AG08396 (cell line): ENCODE measurements around the gene BCR.

Source experiments
- DNase-seq: peaks from one replicate; pipeline ENCODE4 v3.0.0; 2012; ENCODE audit warnings: low spot score, mixed read lengths

Gene BCR

DNA sequence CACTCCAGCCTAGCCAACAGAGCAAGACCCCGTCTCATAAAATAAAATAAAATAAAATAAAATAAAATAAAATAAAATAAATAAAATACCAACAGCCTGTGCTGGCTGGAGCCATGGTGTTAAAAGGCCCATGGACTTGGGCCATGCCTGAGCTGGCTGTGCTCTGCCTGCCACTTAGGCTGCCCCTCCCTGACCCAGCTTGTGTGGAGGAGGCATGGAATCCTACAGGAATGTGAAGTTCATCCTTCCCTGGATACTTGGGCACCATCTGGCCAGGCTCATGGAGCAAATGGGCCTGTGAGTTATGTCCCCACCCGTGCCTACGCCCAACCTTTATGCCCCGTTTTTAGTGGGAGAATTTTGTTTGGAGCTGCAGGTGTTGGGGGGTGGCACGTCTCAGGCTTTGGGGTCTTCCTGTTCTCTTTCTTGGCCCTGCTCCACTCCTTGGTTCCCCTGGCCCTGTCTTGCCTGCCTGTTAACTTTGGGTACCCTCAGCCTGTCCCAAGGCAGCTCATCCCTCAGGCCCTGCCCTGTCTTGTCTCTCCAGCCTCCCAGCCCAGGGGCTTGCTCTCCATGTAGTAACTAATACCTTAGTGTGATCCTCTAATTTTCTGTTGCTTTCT, 51.3 kb downstream of the BCR start:
- no peak for DNase-seq

DNA sequence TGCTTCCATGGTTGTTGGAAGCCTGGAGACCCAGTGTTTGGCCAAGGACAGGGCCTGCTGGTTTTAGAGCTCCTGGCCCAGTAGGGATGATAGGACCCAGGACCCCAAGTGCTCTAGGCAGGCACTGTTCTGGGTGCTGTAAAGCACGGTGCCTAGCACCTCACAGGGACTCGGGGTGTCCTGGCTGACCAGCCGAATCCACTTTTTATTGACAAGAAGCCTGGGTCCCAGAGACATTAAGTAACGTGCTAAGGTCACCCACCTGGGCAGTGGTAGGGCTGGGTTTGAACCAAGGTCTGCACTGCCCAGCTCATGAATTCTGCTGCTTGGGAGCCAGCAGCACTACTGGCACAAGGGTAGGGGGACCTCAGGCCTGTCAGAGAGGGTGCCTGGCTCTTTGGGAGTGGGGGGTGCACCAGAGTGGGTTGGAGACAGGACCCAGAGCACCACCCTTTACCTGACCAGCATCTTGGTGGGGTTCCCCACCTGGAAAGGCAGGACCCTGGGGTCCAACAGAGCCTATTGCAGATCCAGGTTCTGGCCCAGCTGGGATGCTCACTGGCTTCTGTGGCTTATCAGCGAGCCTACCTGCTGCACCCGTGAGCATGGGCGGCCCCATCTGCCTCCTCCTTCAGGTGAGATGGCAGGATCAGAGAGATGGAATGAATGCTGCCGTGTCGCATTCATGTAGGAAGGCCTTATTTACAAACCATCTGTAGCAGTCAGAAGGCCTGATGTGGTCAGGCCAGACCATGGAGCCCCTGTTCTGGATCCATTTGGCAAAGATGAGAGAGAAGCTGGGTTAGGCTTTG, 52.0 kb downstream of the BCR start:
- no peak for DNase-seq

DNA sequence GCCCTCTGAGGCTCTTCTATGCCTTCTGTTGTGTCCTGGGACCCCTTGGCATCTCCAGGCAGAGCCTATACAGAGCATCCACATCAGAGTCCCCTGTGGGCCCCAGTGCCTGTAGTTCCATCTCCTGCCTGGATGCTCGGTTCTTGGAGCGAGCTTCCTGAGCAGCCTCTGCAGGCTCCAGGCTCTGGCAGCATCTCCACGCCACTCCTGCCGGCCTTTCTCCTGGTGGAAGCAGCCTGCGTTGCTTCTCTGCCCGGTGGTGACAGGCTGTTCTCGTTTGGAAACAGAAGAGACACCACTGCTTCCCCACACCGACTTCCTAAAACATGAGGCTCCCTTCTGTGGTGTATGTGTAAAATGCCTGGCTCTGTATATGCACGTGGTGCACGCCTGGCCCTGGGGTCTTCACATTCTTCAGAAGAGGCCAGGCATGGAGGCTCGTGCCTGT, 52.8 kb downstream of the BCR start:
- no peak for DNase-seq

DNA sequence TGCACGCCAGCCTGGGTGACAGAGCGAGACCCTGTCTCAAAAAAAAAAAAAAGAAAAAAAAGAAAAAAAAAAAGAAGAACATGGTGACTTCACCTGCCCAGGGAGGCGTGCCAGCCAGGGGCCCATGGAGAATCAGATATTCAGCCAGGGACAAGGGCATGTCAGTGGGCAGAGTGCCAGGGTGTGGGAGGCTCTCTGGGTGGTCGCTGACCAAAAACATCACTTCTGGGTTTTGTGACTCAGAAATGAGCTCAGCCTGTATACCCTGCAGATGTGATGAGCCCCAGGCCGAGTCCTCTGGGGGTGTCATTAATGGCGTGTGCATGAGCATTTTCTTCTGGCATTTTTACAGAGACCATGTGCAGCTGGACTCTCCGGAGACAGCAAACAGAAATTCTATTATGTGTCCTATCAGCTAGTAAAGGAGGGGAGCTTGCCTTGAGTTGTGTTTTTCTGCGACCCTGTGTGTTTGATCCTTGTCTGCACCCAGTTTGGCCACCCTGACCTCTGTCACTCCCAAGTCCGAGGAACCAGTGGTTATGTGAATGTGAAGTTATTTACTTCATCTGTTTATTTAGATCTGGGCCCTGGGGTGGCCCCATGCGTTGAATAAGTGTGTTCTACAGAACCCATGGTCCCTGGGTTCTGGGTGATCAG, 53.6 kb downstream of the BCR start:
- no peak for DNase-seq

DNA sequence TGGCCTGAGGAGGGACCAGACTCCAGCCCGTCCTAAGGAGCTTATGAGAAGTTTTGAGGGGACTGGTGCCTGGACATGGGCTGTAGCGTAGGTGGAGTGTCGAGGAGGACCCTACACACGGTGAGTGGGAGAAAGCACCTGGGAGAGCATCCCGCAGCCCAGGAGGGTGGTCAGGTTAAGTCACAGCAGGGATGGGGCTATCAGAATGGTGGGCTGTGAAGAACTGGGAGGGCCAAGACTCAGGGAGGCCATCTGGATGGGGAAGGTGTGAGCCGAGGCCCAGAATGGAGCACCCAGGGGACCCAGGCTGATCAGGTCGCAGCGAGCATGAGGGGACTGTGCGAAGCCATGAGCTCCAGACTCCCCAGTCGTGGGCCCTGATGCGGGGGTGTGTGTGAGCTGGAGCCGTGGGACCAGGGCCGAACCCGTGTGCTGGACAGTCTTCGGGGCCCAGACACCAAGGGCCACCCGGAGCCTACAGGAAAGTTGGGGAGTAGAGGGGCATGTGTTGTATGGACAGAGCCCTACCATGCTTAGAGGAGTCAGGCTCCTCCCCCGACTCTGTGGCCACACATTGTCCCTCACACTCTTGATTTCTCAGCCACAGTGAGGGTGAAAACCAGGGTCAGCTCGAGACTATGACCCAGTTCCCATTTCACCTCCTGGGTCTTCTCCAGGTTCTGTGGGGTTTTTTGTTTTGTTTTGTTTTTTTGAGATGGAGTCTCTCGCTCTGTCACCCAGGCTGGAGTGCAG, 54.3 kb downstream of the BCR start:
- DNase-seq = no peak

DNA sequence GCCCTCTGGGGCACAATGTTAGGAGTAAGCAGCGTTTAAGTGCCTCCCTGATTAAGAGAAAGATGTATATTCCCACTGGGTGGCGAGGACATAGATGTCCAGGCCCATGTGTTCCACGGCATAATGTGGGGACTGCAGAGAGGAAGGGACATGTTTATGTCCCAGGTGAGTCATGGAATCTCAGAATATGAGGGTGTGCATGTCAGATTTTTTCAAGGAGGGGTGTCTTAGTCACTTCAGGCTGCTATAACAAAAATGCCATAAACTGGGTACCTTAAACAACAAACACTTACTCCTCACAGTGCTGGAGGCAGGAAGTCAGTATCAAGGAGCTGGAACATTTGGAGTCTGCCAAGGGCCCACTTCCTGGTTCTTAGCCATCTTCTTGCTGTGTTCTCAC, 55.1 kb downstream of the BCR start:
- DNase-seq = no peak

DNA sequence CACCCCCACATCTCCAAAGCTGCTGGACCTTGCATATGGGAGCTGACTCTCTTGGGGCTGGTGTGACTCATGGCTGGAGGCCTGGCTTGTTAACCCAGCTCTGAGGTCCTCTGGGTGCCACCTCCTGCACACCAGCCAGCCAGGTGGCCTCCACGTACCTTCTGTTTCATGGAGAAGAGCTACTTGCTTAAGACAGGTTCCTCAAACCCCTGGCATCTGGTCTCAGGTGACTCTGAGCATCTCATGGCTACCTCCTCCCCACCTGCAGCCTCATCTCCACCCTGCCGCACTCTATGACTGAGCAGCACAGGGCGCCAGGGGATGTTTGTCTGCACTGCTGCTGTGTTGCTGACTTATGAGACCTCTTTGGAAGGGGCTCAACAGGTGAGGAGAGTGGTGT, 55.7 kb downstream of the BCR start:
- DNase-seq = no peak

DNA sequence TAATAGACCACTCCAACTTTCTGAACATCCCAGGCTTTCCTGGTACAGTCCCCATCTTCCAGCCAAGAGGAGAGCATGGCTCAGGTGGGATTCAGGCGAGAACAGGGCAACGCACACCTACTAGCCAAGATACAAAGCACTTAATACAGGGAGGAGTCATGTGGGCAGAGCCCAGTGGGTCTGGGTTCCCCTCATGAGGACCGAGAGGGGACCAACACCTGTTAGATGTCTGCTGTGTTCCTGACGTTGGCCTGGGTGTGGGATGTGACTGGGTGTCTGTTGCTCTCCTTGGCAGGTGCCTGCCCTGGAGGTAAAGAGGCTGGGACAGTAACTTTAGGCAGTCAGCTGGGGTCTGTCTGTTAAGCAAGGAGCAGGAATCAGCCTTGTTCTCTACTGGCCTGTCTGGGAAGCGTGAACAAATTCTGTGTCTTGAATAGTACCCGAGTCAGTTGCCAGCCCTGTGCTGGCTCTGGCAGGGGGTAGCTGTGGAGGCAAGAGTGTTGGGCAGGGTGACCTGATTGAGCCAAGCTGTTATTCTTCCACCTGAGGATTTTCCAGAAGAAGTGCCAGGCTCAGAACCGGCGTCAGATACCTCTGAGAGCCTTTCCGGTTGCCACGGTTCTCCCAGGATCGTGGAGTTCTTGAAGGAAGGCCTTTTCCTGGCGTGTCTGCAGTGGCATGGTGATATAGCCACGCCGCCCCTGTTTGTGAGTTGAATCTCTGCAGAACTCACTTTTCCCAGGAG, 56.3 kb downstream of the BCR start:
- no peak for DNase-seq

DNA sequence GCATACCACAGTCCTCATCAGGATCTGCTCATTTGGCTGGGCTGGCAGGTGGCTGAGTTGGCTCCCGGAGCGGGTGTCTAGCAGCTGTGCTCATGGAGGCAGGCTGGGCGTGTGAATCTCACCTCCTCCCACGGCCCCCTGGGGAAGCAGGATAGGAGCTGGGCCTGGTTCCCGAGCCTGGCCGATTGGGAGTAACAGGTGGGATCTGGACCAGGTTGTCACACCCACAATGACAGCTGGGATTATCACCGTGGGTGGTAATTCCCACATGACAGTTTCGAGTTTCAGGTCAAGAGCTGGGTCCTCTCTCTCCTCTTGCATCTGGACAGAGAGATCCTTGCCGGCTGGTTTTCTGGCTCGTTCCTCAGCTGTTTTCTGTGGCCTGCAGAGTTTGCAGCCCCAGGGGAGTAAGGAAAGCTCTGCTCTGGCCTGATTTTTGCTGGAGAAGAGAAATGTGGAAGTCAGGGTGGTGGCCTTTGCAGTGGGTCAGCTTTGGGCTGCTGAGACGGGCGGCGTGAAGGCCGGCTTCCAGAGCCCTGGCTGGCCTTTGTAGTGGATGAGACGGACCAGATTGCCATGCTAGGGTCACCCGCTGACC, 57.0 kb downstream of the BCR start:
- DNase-seq = no peak

DNA sequence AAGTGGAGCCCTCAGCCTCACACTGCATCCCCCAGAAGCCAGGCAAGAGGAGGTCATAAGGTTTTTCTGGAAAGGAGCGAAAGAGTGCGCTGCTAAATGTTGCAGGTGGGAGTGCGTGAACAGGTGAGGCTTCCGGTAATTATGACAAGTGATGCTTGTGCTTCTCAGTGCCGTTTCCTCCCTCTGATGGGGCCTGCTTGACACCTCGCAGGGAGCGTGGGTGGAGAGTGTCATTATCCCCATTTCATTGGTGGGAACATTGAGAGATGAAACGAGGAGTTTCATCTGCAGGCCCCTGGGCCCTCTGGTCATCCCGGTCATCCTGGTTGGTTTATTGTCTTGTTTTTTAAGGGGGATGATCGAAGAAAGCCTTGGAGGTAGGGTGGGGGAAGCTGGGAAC, 57.5 kb downstream of the BCR start:
- no peak for DNase-seq

DNA sequence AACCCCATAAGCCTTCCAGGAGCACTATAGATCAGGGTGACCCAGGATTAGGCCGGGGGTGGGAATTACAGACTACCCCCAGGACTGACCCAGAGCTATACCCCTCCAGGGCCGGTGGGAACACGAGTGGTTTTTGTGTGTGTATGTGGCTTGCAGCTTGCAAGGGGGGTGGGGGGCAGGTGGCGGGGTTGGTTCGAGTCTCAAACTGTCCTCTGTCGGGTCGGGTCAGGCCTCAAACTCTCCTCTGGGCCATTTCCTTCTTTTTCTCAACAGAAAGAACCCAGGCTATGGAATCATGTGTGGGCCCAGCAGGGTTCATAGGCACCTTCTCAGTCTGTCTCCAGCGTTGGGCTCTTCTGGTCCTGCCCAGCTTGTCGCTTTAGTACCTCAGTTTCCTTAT, 58.4 kb downstream of the BCR start:
- no peak for DNase-seq

DNA sequence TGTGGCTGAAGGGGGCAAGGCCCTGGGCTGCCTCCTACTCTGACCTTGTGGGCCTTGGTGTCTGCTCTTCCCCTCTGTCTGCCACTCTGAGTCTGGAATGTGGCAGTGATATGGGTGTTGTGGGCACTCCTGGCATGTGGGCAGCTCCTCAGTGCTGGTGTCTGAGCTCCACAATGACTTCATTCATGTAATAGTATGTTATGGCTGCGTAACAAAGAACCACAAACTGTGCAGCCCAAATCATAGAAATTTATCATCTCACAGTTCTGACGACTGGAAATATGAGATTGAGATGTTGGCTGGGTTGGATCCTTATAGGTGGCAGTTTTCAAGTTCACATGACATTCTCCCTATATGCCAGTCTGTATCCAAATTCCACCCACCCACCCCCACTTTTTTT, 59.1 kb downstream of the BCR start:
- no peak for DNase-seq

DNA sequence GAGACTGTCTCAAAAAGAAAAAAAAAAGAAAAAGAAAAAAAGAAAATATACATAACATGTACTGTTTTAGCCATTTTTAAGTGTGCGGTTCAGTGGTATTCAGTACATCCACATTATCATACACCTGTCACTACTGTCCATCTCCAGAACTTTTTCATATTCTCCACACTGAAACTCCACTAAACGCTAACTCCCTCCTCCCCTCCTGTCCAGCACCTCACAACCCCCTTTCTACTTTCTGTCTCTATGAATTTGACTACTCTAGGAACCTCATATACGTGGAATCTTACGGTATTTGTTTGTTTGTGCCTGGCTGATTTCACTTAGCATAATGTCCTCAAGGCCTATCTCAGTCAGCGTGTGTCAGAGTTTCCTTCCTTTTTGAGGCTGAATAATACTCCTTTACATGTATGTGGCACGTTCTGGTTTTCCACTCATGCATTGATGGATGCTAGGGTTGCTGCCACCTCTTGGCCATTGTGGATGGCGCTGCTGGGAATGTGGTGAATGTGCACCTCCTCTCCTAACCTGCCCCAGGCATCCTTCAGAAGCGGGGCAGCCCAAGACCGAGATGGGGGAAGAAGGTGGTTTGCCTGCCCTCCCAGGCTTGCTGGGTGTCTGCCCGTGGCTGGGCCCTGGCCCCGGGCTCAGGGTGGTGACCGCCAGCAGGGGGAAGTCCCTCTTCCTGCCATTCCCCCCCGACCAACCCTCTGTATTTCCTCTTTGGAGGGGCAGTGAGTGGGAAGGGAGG, 60.5 kb downstream of the BCR start:
- DNase-seq = no peak

DNA sequence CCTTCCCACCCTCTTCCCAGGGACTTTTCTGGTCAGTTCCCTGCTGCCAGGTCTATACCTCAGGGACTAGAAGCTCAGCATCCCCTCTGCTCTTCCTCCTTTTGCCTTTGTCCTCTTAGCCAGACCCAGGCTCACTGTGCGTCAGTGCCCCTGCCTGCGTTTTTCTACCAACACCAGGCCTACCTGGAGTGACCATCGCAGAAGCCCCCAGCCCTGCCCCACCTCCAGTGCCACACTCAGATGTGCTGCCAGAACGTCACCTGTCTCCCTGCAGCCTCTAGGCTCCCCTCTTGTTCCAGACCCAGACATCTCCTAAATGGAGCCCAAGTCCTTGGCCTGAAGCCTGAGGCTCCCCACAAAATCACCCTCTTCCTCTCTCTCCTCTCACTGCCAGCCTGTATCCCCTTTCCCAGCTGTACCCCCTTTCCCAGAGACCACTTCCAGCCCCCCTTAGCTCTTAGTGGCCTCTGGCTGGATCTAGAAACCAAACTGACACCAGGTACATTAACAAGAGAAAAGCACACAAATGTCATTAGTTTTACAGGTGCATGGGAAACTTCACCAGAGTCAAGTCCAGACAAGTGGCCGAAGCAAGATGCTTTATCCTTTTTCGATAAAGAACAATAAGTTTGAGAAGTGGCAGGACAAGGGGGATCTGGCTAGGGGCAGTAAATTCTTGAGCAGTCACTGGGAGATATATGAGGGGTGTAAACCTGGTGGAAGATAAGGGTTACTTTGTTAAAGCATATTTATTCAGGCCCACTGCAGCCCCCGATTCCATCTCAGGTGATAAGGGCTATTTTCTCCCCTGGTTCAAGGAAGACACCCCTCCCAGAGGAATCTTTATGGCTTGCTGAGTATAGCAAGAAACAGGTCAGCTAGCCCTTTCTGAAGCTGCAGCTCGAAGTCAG, 61.5 kb downstream of the BCR start:
- DNase-seq = no peak

DNA sequence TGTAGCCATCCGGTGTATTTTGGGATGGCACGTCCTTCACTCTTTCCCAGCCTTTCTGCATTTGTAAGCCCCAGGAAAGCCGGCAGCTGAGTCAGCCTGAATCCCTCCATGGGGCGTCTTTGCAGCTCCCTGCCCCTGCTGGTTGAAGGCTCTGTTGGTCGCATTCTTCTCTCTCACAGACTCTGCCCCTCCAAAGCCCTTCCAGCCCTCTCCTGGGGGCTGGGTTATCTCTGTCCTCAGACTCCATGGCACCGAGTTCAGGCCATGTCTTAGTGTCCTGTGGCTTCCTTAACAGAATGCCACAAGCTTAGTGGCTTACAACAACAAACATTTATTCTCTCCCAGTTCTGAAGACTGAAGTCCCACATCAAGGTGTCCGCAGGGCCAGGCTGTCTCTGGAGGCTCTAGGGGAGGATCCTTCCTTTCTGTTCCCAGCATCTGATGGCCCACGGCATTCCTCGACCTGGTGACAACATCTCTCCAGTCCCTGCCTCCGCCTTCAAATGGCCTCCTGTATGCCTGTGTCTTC, 62.2 kb downstream of the BCR start:
- DNase-seq = no peak

DNA sequence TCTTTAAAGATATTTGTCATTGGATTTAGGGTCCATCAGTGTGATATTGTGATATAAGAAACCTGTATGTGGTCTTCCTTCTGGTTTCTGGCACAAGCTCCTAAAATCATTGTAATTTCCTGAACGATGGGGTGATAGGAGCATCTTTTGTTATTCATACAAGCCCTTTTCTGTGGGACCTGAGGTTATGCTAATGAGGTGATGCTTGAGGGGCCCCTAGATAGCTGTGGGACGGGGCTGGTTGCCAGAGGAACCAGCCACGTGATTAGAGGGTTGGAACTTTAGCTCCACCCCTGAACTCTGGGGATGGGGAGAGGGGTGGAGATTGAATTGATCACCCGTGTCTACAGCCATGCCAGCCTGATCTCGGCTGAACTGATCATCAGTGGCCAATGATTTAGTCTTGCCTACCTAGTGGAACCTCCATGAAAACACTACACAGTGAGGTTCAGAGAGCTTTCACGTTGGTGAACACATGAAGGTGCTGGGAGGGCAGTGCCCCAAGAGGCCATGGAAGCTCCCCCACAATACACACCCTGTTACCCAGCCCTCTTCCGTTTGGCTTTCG, 62.8 kb downstream of the BCR start:
- DNase-seq = no peak

DNA sequence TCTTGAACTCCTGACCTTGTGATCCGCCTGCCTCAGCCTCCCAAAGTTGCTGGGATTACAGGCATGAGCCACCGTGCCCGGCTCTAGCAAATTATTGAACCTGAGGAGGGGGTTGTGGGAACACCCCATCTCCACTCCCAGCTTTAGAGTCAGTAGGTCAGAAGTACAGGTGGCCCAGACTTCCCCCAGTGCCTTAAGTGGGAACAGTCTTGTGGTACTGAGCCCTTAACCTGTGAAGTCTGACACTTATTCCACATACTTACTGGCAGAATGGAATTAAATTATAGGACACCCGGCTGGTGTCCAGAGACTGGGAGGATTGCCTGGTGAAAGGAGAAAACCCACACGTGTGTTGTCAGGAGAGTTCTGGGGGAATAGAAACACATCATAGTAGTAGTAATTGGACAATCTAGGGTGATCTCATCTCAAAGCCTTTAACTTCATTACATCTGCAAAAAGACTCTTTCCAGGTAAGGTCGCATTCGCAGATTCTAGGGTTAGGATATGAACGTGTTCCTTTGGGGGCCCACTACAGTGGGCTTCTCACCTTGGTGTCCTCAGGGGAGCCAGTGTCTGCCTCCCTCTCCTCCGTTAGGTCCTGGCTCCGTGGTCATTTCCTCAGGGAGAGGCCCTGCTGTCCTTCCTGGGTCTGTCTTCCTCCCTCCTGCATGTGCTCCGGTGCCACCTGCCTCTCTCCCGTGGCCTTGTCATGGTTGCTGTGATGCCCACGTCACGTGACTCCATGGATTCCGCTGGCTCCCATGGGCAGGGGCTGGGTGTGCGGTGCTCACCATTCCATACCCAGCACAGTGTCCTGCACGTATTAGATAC, 63.8 kb downstream of the BCR start:
- DNase-seq = no peak

DNA sequence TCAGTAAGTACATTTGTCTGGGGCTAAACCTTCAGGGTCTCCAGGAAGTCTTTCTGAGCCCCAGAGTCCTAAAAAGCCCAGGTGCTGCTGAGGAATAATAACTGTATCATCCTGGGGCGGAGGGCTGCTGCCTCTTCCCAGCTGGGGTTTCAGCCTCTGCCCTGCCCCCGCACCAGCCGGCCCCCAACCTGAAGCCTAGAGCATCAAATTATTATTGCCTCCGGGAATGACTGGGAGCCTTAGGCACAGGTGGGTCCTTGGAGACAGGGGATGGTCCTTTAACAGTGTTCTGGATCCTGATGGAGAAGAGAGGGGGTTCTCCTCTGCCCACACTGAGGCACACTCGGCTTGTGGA, 64.4 kb downstream of the BCR start:
- no peak for DNase-seq
